ENCODE results near the gene SH3D21. TPM values are rescaled to one million over a fixed set of nuclear protein-coding genes. Genes with fewer than 3 reads are reported as not detected.

Gene SH3D21
- total RNA-seq, 1 experiment from 2014 or later: not detected

DNA sequence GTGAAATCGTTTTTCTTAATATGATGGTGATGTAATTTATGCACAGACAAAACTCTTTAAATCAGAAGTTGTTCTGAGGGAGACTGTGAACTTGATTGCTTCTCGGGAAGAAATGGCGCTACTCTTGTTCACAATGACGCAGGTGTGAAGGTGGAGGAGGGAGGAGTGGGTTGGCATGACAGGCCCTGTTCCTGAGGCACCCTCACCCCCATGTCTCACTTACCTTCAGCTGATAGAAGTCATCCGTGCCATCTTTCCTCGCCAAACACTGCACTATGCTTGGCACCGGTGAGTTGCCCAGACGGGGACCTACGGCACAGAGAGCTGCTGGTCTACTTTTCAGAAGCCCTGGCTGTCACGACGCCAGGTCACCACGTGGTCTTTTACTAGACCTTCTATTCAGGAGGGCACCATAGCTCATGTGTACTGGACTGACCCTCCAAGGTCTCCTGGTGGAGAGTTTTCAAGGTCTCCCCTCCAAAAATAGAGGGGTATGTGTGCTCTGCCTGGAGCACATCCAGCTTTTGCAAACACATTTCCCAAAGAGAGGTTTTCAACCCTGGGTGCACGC, 52.4 kb downstream of the SH3D21 start:
- DNase-seq (ENCODE audit: low spot score): no peak

DNA sequence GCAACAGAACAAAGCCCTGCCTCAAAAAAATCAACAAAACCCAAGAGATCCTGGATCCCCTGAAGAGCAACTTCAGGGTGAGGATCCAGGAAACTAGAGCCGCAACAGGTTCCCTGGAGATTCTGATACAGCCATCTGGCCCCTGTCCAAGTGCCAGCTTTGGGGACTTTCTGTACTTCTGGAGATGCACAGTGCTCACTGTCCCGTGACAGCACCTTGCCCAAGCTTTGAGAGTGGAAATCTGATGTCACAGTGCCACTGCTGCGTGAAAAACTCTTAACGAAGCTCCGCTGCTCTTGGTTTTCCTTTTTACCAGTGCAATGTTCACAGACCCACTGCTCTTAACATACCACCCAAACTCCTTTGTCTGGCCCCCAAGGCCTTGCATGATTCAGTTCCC, 53.2 kb downstream of the SH3D21 start:
- DNase-seq (ENCODE audit: low spot score): no peak

DNA sequence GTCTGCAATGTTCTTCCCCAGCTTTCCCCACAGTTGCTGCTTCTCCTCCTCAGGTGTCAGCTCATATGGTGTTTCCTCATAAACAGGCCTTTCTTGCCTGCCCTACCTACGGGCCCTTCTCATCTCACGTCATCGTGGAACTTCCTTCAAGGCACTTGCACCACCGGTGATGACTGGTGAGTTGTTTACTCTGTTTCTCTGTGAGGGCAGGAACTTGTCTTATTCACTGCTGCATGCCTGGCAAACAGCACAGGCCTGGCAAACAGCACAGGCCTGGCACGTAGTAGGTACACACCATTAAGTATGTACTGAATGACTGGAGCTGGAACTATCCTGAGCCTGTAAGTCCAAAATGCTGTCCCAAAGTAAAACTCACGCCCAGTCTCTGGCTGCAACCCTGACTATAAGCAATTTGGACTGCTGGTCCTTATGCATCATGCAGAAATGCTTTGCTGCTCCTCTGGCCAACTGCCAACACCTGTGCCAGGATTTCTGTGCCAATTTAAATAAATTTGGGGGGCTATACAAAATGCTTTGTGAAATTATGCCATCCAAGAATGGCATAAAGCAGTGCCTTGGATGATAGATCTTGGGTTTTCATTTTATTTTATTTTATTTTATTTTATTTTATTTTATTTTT, 53.9 kb downstream of the SH3D21 start:
- no peak for DNase-seq (ENCODE audit: low spot score)

DNA sequence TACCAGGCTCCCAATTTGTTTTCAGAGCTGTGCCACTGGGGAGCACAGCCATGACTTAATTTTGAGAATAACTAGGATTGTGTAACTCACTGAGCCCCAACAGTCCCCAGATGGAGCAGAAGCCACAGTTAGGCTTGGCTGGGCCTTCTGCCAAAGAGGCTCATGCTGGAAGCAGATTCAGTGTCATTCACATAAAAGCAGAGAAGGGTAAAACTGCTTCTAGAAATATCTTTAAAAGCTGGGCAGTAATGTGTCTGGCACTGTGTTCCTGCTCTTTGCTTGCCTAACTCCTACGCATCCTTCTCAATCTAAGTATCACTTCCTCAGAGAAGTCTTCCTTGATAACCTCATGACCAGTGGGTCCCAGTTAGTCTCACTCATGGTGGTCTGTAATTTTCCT, 59.2 kb downstream of the SH3D21 start:
- DNase-seq (ENCODE audit: low spot score): no peak

DNA sequence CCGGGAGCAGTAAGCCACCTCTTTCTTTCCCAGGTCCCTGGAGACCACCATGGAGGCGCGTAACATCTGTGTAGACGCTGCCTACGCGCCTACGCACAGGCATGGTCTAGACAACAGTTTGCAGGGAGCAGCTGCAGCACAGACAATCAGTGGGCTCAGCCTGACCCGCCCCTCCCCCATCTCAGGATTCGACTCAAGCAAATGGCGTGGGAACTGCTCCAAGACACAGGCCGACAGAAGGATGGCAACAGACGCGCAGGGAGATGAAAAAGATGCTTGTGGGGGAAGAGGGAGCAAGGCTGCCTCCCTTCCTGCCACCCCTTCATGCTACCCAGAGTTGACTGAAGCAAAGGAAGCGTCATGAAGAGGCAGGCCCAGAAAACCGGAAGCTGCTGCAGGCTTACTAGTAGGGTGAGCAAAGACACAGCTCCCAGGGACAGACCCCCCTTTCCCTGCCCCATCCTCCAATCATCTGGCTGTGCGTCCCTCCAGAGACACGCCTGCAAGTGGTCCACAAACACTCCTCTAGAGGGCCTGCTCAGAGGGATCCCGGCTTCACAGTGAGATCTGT, 60.0 kb downstream of the SH3D21 start:
- DNase-seq (ENCODE audit: low spot score): no peak

DNA sequence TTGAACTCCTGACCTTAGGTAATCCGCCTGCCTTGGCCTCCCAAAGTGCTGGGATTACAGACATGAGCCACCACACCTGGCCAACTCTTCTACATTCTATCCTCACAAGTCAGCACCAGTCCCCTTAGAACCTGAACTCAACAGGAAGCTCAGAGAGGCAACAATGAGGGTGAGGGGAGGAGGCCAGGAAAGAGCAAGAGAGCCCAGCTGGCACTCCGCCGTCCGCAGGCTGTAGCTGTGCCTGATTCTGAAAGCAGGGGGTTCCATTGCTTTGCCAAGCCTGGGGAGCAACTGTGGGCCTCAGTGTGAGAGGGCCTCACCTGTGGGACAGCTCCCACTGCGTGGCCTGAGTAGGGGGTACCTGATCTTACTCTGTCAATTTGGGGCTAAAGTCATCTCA, 60.9 kb downstream of the SH3D21 start:
- DNase-seq (ENCODE audit: low spot score): no peak

DNA sequence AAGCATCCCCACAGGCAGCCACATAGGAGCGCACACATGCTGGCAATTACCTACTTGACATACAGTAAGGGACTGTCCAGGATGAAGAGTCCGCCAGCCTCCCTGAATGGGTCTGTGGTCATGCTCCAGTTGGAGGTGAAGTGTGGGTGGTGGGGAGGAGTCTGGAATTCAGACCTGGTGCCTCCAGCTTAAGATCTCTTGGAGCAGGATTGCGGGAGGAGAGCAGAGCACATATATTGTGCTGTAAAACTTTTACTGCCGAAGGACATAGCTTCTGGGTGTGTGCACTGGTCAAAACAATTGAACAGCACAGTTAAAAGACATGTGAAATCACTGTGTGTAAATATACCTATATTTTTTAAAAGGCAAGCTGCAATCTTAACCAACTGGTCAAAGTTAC, 61.6 kb downstream of the SH3D21 start:
- no peak for DNase-seq (ENCODE audit: low spot score)

DNA sequence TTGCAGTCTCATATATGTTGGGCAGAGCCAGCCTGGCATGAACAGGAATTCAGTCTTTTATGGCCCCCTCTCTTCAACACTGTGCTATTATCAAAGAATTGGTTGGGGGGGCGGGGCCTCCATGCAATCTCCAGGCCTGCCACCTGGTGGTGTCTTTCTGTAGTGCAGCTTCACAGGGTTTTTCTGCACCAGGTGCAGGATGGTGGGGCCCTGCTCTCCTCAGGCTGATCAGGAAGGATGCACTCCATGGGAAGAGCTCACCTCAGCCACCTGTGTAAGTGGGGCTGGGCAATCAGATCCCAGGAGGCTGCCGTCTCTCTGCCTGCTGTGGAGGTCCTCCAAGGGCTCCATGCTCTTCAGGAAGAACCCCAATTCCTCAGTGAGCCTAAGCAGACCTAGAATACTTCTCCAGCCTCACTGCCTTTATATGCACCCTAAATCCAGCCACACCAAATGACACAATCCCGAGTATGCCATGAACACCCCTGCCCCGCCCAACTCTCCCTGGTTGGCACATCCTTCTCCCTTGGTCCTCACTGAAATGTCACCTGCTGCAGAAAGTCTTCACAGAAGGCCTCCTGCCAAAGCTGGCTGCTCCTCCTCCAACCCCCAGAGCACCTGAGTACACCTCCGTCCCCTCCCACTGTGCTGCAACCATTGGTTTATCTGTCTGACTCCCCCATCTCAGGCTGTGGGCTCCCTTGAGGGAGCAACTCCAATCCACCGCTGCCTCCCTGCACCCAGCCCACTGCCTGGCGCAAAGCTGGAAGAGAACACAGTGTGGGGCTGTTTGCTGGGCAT, 63.1 kb downstream of the SH3D21 start:
- DNase-seq (ENCODE audit: low spot score): peak; percentile 48

Other genes starting within 250 kb of the SH3D21 start
- gene TEKT2, start 222.3 kb upstream of the SH3D21 start, total RNA-seq (2014; rRNA removed; shearing (Covaris generic)): not detected in 2 replicates
- 40.8 and 50.8 TPM in 2 replicates for gene ADPRS, start 217.5 kb upstream of the SH3D21 start, total RNA-seq (2014; rRNA removed; shearing (Covaris generic))
- 0.08 and 0.88 TPM in 2 replicates for gene COL8A2, start 181.1 kb upstream of the SH3D21 start, total RNA-seq (2014; rRNA removed; shearing (Covaris generic))
- gene TRAPPC3, start 156.9 kb upstream of the SH3D21 start, total RNA-seq (2014; rRNA removed; shearing (Covaris generic)): 105 and 110 TPM in 2 replicates
- gene MAP7D1, start 150.2 kb upstream of the SH3D21 start, total RNA-seq (2014; rRNA removed; shearing (Covaris generic)): 59.1 and 79.3 TPM in 2 replicates
- 46.2 and 69.8 TPM in 2 replicates for gene THRAP3, start 81.9 kb upstream of the SH3D21 start, total RNA-seq (2014; rRNA removed; shearing (Covaris generic))
- gene EVA1B, start 17.3 kb downstream of the SH3D21 start, total RNA-seq (2014; rRNA removed; shearing (Covaris generic)): 2.5 and 4.2 TPM in 2 replicates
- 25.1 and 25.3 TPM in 2 replicates for gene STK40, start 79.6 kb downstream of the SH3D21 start, total RNA-seq (2014; rRNA removed; shearing (Covaris generic))
- gene LSM10, start 91.5 kb downstream of the SH3D21 start, total RNA-seq (2014; rRNA removed; shearing (Covaris generic)): 3.1 and 7.1 TPM in 2 replicates
- 6.9 and 8.4 TPM in 2 replicates for gene OSCP1, start 144.1 kb downstream of the SH3D21 start, total RNA-seq (2014; rRNA removed; shearing (Covaris generic))
- gene MRPS15, start 158.0 kb downstream of the SH3D21 start, total RNA-seq (2014; rRNA removed; shearing (Covaris generic)): 113 and 121 TPM in 2 replicates
- gene CSF3R, start 176.5 kb downstream of the SH3D21 start, total RNA-seq (2014; rRNA removed; shearing (Covaris generic)): not detected in 2 replicates

All from H4 (cell line).